Effector memory CD8-positive, alpha-beta T cell (primary cell): Measurements from ENCODE around the gene SORBS1.
"Not testable (repeated sequence)": the region's sequence is repeated elsewhere in the genome, so short reads cannot be mapped to it uniquely, and the experiment has no call there.

Source experiments
- ATAC-seq: fragments of 150-1000 bp; cut with Tn5 transposase; replicated peaks from 2 replicates; pipeline ENCODE4 v1.10.0; 2021; ENCODE audit warnings: mild to moderate bottlenecking, moderate library complexity
- DNase-seq, 3 experiments: peaks; one replicate each; pipeline ENCODE4 v3.0.0; 2021
- H3K27ac Mint-ChIP-seq, 2 donors: one replicate each; pipeline ENCODE4 v1.8.0; 2022; ENCODE audit warnings: mild to moderate bottlenecking in 2 of 2, mixed read lengths in 2 of 2, moderate library complexity in 2 of 2
- H3K27me3 Mint-ChIP-seq, 2 donors: one replicate each; pipeline ENCODE4 v1.8.0; 2022; ENCODE audit warnings: mixed read lengths in 2 of 2
- H3K36me3 Mint-ChIP-seq: one replicate; pipeline ENCODE4 v1.8.0; 2022; ENCODE audit warnings: mild to moderate bottlenecking, moderate library complexity, mixed read lengths; ENCODE audit not compliant: insufficient read depth
- H3K4me1 Mint-ChIP-seq, 2 donors: one replicate each; pipeline ENCODE4 v1.8.0; 2022; ENCODE audit warnings: low read depth in 2 of 2, mixed read lengths in 2 of 2
- H3K4me3 Mint-ChIP-seq, 2 donors: one replicate each; pipeline ENCODE4 v1.8.0; 2022; ENCODE audit warnings: mild to moderate bottlenecking in 2 of 2, mixed read lengths in 2 of 2, moderate library complexity in 2 of 2
- H3K9me3 Mint-ChIP-seq, 2 donors: one replicate each; pipeline ENCODE4 v1.8.0; 2022; ENCODE audit warnings: mixed read lengths in 2 of 2

Gene SORBS1

GRCh38 chr10:95476469-95477174 lies 84.5 kb downstream of the SORBS1 start:
- H3K27me3 Mint-ChIP-seq, result peaks cover under 1 to 6% of the 10 kb centered on the region in 2 donors
- no peak overlapping the region for H3K4me3 Mint-ChIP-seq
- no peaks in the 10 kb centered on the region for H3K4me1 Mint-ChIP-seq
- ATAC-seq, result no peak
- H3K27ac Mint-ChIP-seq, result no peak overlapping the region
- H3K36me3 Mint-ChIP-seq, result no peaks in the 10 kb centered on the region
- DNase-seq, result no peak
- H3K9me3 Mint-ChIP-seq, result no peaks in the 10 kb centered on the region

GRCh38 chr10:95475827-95476468 lies 85.2 kb downstream of the SORBS1 start:
- H3K9me3 Mint-ChIP-seq, result no peaks in the 10 kb centered on the region

DNA sequence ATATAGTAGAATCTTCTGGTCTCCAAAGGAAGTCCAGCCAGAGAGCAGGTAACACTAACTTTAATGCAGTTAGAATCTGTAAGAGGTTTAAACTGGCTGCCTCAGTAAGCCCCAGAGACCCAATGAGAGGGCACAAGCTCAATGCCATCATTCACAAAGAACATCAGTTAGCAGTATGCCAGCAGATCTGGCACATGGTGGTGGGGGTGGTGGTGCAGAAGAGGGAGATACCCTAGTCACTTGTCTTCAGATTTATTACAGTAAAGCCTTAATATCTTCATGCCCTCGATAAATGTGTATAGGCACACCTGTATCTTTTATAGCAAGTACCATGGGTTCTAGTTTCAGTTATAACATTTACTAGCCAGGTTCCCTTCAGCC lies 86.2 kb downstream of the SORBS1 start:
- Mint-ChIP-seq H3K36me3 (no peaks in the 10 kb centered on the region), H3K9me3 (no peaks in the 10 kb centered on the region), H3K27ac (no peak overlapping the region), H3K4me3 (no peak overlapping the region), H3K4me1 (no peaks in the 10 kb centered on the region), H3K27me3 (peaks cover 11 to 16% of the 10 kb centered on the region in 2 donors)
- no peak for ATAC-seq
- DNase-seq, result no peak

More at GRCh38 chr10:95475827-95476468, 85.2 kb downstream of the SORBS1 start:
- Mint-ChIP-seq H3K4me3 (no peak overlapping the region), H3K4me1 (no peaks in the 10 kb centered on the region), H3K27me3 (peaks cover 6 to 7% of the 10 kb centered on the region in 2 donors), H3K36me3 (no peaks in the 10 kb centered on the region), H3K27ac (no peak overlapping the region)
- no peak for ATAC-seq
- DNase-seq, result no peak

- Mint-ChIP-seq H3K4me1 (no peaks in the 10 kb centered on the region), H3K9me3 (no peaks in the 10 kb centered on the region), H3K27ac (no peak overlapping the region), H3K27me3 (peaks cover 12 to 22% of the 10 kb centered on the region in 2 donors), H3K36me3 (no peaks in the 10 kb centered on the region), H3K4me3 (no peak overlapping the region)
- DNase-seq (no peak), ATAC-seq (no peak)
Measured at GRCh38 chr10:95474228-95475002, 86.8 kb downstream of the SORBS1 start.

- Mint-ChIP-seq H3K4me3 (no peak overlapping the region), H3K36me3 (no peaks in the 10 kb centered on the region), H3K9me3 (no peaks in the 10 kb centered on the region), H3K4me1 (no peaks in the 10 kb centered on the region), H3K27ac (no peak overlapping the region), H3K27me3 (peaks cover 27 to 32% of the 10 kb centered on the region in 2 donors)
- DNase-seq (no peak), ATAC-seq (no peak)
Measured at GRCh38 chr10:95472304-95473088, 88.7 kb downstream of the SORBS1 start.

GRCh38 chr10:95469676-95470075 lies 91.5 kb downstream of the SORBS1 start:
- Mint-ChIP-seq H3K36me3 (no peaks in the 10 kb centered on the region), H3K9me3 (no peaks in the 10 kb centered on the region), H3K4me3 (no peak overlapping the region), H3K27me3 (peaks cover 30 to 36% of the 10 kb centered on the region in 2 donors), H3K27ac (no peak overlapping the region), H3K4me1 (no peaks in the 10 kb centered on the region)
- no peak for ATAC-seq
- DNase-seq, result no peak

DNA sequence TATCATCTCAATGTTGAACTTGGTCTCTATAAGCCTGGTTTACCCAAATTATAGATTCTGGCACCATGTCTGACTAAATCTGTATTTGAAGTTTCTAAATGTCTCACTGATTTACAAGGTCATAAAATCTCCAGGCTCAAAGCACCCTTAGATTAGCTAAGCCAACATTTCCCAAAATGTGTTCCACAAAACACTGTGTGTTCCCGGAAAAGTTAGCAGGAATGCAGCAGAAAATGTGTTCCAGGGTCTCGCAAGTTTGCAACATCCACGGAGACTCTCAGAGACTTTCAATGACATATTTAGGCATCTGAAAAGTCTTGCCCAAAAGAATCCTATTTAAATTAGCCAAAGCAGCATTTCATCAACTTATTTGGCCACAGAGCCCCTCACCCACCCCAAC lies 91.9 kb downstream of the SORBS1 start:
- Mint-ChIP-seq H3K4me3 (no peak overlapping the region), H3K36me3 (no peaks in the 10 kb centered on the region), H3K27ac (no peak overlapping the region), H3K4me1 (no peaks in the 10 kb centered on the region), H3K27me3 (peaks cover 34 to 40% of the 10 kb centered on the region in 2 donors), H3K9me3 (no peaks in the 10 kb centered on the region)
- ATAC-seq (no peak), DNase-seq (no peak)

DNA sequence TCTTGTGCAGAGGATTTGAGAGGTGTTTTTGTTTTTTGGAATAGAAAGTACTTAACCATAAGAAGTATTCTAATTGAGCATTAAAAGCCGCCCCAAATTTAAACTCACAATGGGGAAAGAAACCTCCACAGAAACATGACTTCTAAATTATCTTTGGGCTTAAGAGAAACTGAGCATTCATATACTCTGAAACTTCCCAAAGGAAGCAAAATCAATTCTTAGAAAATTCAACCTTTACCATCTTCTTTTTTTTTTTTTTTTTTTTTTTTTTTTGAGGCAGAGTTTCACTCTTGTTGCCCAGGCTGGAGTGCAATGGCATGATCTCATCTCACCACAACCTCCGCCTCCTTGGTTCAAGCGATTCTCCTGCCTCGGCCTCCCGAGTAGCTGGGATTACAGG lies 93.5 kb downstream of the SORBS1 start:
- not testable (repeated sequence) for ATAC-seq, H3K36me3 Mint-ChIP-seq, DNase-seq, H3K4me1 Mint-ChIP-seq, H3K4me3 Mint-ChIP-seq, H3K9me3 Mint-ChIP-seq, H3K27ac Mint-ChIP-seq
- peaks cover 34 to 49% of the 10 kb centered on the region in 2 donors for H3K27me3 Mint-ChIP-seq

DNA sequence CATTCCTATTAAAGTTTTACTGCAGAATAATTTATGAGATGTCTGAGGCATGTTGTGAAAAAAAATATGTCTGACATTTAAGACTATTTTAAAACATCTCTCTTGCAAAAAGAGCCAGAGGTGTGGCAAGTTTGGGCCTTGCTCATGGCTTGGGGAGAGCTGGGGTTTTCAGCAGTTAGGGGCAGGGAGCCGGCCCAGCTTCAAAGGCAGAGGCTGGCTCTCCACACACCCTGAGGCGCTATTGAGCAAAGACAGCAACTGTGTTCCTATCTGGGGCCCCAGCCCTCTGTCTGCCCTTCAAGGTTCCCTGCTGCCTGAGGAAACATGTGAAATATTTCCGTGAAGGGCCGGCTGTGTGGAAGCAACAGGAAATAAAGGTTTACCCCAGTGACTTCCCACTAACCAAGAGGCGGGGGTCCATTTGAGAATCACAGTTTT lies 94.0 kb downstream of the SORBS1 start:
- H3K27me3 Mint-ChIP-seq, result peaks cover 34 to 51% of the 10 kb centered on the region in 2 donors
- no peak overlapping the region for H3K27ac Mint-ChIP-seq
- H3K4me3 Mint-ChIP-seq, result no peak overlapping the region
- no peak for DNase-seq
- no peaks in the 10 kb centered on the region for H3K9me3 Mint-ChIP-seq
- ATAC-seq, result no peak
- H3K36me3 Mint-ChIP-seq, result no peaks in the 10 kb centered on the region
- no peaks in the 10 kb centered on the region for H3K4me1 Mint-ChIP-seq

- Mint-ChIP-seq H3K36me3 (no peaks in the 10 kb centered on the region), H3K4me1 (no peaks in the 10 kb centered on the region), H3K27ac (no peak overlapping the region), H3K4me3 (no peak overlapping the region), H3K27me3 (peaks cover 34 to 49% of the 10 kb centered on the region in 2 donors), H3K9me3 (no peaks in the 10 kb centered on the region)
- DNase-seq (no peak), ATAC-seq (no peak)
Measured at GRCh38 chr10:95466436-95466835, 94.7 kb downstream of the SORBS1 start.

DNA sequence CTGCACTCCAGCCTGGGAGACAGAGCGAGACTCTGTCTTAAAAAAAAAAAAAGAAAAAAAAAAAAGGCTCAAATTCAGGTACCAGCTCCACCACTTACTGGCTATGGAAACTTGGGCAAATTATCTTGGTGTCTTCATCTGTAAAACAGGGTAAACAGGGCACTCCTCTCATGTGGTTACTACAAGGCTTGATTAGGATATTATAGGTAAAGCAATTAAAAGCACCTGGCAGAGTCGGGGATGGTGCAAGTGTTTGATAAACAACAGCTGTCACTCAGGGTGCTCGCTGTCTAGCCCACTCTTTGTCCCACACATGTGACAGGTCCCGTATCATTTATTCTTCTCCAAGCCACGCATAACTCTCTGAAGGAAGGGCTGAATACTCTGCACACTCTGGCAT lies 96.9 kb downstream of the SORBS1 start:
- Mint-ChIP-seq H3K27ac (no peak overlapping the region), H3K9me3 (no peaks in the 10 kb centered on the region), H3K36me3 (no peaks in the 10 kb centered on the region), H3K4me3 (no peak overlapping the region), H3K4me1 (no peaks in the 10 kb centered on the region), H3K27me3 (peaks cover 20 to 34% of the 10 kb centered on the region in 2 donors)
- no peak for ATAC-seq
- no peak for DNase-seq

DNA sequence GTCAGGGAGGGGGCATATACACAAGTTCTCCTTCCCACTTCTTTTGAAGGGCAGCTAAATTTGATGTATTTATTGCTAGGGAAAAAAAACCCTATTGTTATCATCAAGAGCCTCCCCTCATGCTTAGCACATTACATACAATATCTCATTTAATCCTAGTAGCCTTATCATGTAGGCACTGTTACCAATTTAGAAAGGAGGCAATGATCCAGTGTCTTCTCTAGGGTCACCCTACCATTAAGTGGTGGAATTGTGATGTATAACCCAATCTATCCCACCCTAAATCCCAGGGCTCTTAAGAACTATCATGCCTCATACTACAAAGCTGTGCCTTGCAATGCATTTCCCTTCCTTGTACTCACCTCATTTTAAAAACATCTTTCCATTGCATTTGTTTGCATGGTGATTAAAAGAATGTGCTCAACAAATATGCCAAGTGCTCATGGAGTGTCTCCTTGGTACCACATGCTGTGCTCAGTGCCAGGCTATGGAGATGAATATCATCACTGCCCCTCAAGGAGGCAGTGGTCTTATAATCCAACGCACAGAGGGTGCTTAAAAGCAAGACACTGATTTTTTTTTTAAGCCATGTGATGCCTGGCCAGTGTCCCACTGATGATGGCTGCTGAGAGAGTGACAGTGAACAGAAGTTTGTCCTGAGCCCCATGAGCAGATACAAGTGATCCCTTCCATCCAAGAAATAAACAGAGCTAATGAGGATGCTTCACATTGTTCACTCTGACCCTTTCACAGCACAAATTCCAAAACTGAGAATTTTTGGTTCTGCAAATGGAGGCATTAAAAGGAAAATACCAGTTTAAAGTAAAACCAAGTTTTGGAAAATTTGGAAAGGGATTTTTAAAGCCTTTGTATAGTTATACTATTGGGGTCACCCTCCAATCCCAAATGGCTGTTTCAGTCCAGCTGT lies 98.2 kb downstream of the SORBS1 start:
- H3K27me3 Mint-ChIP-seq, result peaks cover 7 to 28% of the 10 kb centered on the region in 2 donors
- H3K4me3 Mint-ChIP-seq, result no peak overlapping the region
- H3K9me3 Mint-ChIP-seq, result no peaks in the 10 kb centered on the region
- no peaks in the 10 kb centered on the region for H3K36me3 Mint-ChIP-seq
- no peaks in the 10 kb centered on the region for H3K4me1 Mint-ChIP-seq
- no peak for DNase-seq
- ATAC-seq, result no peak
- no peak overlapping the region for H3K27ac Mint-ChIP-seq
